GM12878 (cell line): Measurements from ENCODE around the gene FNTB. TPM values are rescaled to one million over a fixed set of nuclear protein-coding genes. Genes with fewer than 3 reads are reported as not detected.

Experiments
- ATAC-seq: fragments of 200-7000 bp; cut with Tn5 transposase; 3 replicates; pipeline ENCODE4 v1.9.1; 2020; ENCODE audit warnings: mild to moderate bottlenecking, moderate library complexity
- BruUV-seq: library from RNA; stranded (reverse); fragments of 400-500 nt; replicated peaks from 2 replicates; lab custom pipeline; 2021; lab: Mats Ljungman, UMichigan
- CTCF ChIA-PET: fragments of 300-600 bp; sonication (Branson Sonifier 250); formaldehyde crosslinking; extraction: SDS; loops from one replicate; lab custom pipeline; 2021; ENCODE audit warnings: inconsistent platforms; lab: Yijun Ruan, JAX
- POLR2A ChIA-PET: fragments of 350-600 bp; formaldehyde crosslinking; extraction: SDS; loops from one replicate; lab custom pipeline; 2021; ENCODE audit warnings: inconsistent platforms; lab: Charles Lee
- RAD21 ChIA-PET: fragments of 300-600 bp; sonication (Branson Sonifier 250); formaldehyde crosslinking; loops from one replicate; lab custom pipeline; 2023; ENCODE audit warnings: antibody characterized with exemption; ENCODE audit not compliant: unreplicated experiment; lab: Charles Lee
- SMC1A ChIA-PET: fragments of 300-600 bp; sonication (Branson Sonifier 250); formaldehyde crosslinking; loops from one replicate; lab custom pipeline; 2023; ENCODE audit not compliant: unreplicated experiment, uncharacterized antibody; lab: Charles Lee
- DNase-seq: peaks from one replicate; pipeline ENCODE4 v3.0.0-alpha.2; 2011; ENCODE audit warnings: low read depth, low spot score
- FAIRE-seq: peaks from 3 replicates; lab custom pipeline; 2011; peaks lifted over from hg19 to GRCh38; lab: Jason Lieb, UNC
- H2AFZ ChIP-seq: 2 replicates; pipeline ENCODE4 v1.6.0; 2011; ENCODE audit warnings: low read depth, low read length, control low read depth; ENCODE audit not compliant: control insufficient read depth
- H3K27ac ChIP-seq: 2 replicates; pipeline ENCODE4 v1.5.1; 2011; ENCODE audit warnings: control low read depth; ENCODE audit not compliant: control insufficient read depth, insufficient read depth
- H3K27me3 ChIP-seq, 2 experiments: replicated peaks in 1 of 2; 2 replicates each; pipeline versions ENCODE4 v1.6.0 to v1.6.1; 2011; ENCODE audit warnings: low read length in 1 of 2; ENCODE audit not compliant: control insufficient read depth in 2 of 2, insufficient read depth in 2 of 2
- H3K36me3 ChIP-seq, 2 experiments: 2 replicates each; pipeline ENCODE4 v1.5.1; 2011; ENCODE audit warnings: low read length in 1 of 2; ENCODE audit not compliant: control insufficient read depth in 2 of 2, insufficient read depth in 2 of 2
- H3K4me1 ChIP-seq: 2 replicates; pipeline ENCODE4 v1.6.1; 2011; ENCODE audit warnings: mild to moderate bottlenecking, low read length, moderate library complexity, mixed read lengths; ENCODE audit not compliant: control insufficient read depth, insufficient read depth
- H3K4me2 ChIP-seq: 2 replicates; pipeline ENCODE4 v1.6.0; 2011; ENCODE audit warnings: control low read depth; ENCODE audit not compliant: control insufficient read depth, insufficient read depth
- H3K4me3 ChIP-seq: fragments of 200-600 bp; sonication (generic); 2 replicates; pipeline ENCODE4 v1.5.1; 2016
- H3K79me2 ChIP-seq: 2 replicates; pipeline ENCODE4 v1.6.0; 2011; ENCODE audit warnings: low read length; ENCODE audit not compliant: control insufficient read depth, insufficient read depth
- H3K9ac ChIP-seq: 2 replicates; pipeline ENCODE4 v1.8.0; 2011; ENCODE audit warnings: low read length, control low read depth, mixed read lengths; ENCODE audit not compliant: control insufficient read depth, insufficient read depth
- H3K9me3 ChIP-seq: replicated peaks from 3 replicates; pipeline ENCODE4 v1.5.1; 2011; ENCODE audit warnings: mild to moderate bottlenecking, low read length; ENCODE audit not compliant: control insufficient read depth, insufficient read depth
- H4K20me1 ChIP-seq: 2 replicates; pipeline ENCODE4 v1.6.0; 2011; ENCODE audit not compliant: control insufficient read depth, insufficient read depth
- CBX3 ChIP-seq: fragments of 200-600 bp; sonication (generic); IDR thresholded peaks from 2 replicates; pipeline ENCODE4 v1.6.1; 2016; ENCODE audit warnings: low read depth, borderline replicate concordance
- CREB1 ChIP-seq: IDR thresholded peaks from 2 replicates; pipeline ENCODE4 v1.6.1; 2012; ENCODE audit warnings: low read depth, mild to moderate bottlenecking, inconsistent platforms
- POLR2A ChIP-seq: IDR thresholded peaks from 2 replicates; pipeline ENCODE4 v1.6.1; 2011; ENCODE audit warnings: low read depth, mild to moderate bottlenecking, low read length
- RFX5 ChIP-seq: IDR thresholded peaks from 2 replicates; pipeline ENCODE4 v1.6.1; 2011; ENCODE audit warnings: low read depth, low read length, improper control_type of control experiment
- SREBF2 ChIP-seq: IDR thresholded peaks from 2 replicates; pipeline ENCODE4 v1.6.1; 2012; ENCODE audit warnings: mild to moderate bottlenecking, low read length
- TCF3 ChIP-seq: IDR thresholded peaks from 2 replicates; pipeline ENCODE4 v1.6.1; 2012; ENCODE audit warnings: low read depth, mild to moderate bottlenecking, low read length, borderline replicate concordance; ENCODE audit not compliant: insufficient read depth
- YBX1 ChIP-seq: fragments of 450-650 bp; IDR thresholded peaks from 2 replicates; pipeline ENCODE4 v1.6.1; 2016; ENCODE audit warnings: antibody characterized with exemption
- YY1 ChIP-seq: IDR thresholded peaks from 2 replicates; pipeline ENCODE4 v1.6.1; 2011; ENCODE audit warnings: low read depth, mild to moderate bottlenecking, low read length
- ZNF274 ChIP-seq: IDR thresholded peaks from one replicate; pipeline ENCODE4 v1.8.0; 2011; ENCODE audit not compliant: insufficient read length, insufficient read depth
- WGBS: methylation state at CpG from one replicate; pipeline ENCODE4 v1.1.6; 2016; ENCODE audit warnings: low lambda C conversion rate; ENCODE audit not compliant: insufficient replicate concordance, insufficient coverage; ENCODE audit errors: missing lambda C conversion rate; 5-methylcytosine and 5-hydroxymethylcytosine counted together
- in situ Hi-C: fragments of 300-500 bp; cut with MboI; formaldehyde crosslinking; loops from 9 replicates; pipeline ENCODE4 v1.14.3; 2018; ENCODE audit warnings: mixed read lengths
- intact Hi-C: fragments of 100-400 bp; cut with micrococcal nuclease; formaldehyde crosslinking; loops from one replicate; pipeline ENCODE4 v1.14.2; 2022; ENCODE audit not compliant: unreplicated experiment
- polyA plus RNA-seq, 11 experiments: library from polyadenylated mRNA; depleted of rRNA in 4 of 11; unstranded in 6 of 11; stranded (reverse) in 5 of 11; fragments of >200 nt; fragmentation: Nextera tagmentation in 4 of 11; fragmentation: Illumina TruSeq in 1 of 11; extraction: Ambion mirVana in 4 of 11; extraction: Trizol in 1 of 11; gene quantifications; 1 replicate in 1 of 11; 2 replicates in 10 of 11; pipeline versions ENCODE4 v1.2.1 to v1.2.3, GENCODE V29; 2011 to 2016; ENCODE audit warnings: inconsistent platforms in 2 of 11, missing spikeins in 2 of 11, low read depth in 1 of 11
- total RNA-seq, 4 experiments: library from RNA; depleted of rRNA in 3 of 4; stranded (reverse); fragments of >200 nt in 3 of 4; fragmentation: Illumina TruSeq in 1 of 4; extraction: Trizol in 1 of 4; gene quantifications; 2 replicates each; pipeline versions ENCODE4 v1.2.1 to v1.2.3, GENCODE V29; 2013 to 2021

FNTB gene
- total and polyA plus RNA-seq, 10 of the 15 experiments (the other 5 are each of a cell fraction or from before 2014, with no cell fraction given): 10.4 to 25.1 (median 16.7) TPM

DNA sequence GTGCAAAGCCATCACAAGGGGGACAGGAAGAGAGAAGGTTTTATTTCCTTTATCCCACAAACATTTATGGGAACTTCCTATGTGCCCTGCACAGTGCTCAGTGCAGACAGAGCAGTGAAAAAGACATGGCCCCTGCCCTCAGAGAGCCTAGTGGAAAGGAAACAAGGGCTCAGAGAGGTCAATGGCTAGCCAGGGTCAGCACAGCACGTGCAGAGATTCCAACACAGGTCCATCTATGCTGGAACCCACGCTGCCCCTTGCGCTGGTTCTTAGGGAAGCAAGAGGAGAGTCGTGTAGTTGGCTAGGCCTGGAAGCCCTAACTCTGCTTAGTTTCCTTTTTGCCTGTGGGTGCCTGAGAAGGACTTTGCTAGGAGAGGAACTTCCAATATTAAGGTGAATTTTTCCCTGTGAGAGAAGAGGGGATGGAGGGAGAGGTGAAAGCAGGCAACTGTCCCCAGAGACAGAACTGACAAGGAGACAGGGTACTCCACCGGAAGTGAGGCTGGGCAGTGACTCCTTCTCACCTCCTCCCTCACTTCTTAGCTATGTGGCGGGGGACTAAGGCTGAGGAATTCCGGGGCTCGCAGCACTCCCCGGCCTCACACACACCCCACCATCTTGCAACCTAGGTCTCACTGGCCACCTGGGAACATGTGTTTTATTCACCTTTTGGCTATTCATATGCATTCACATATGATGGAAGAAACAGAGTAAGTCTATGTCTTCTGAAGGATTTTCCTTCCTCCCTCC is 32.0 kb upstream of the FNTB start:
- intact Hi-C loops: no loop called here
- in situ Hi-C loops: no loop called here
- SMC1A ChIA-PET: interaction anchor here (1.2 kb wide), 1 partner anchor 11 kb away, joined by 6 read pairs; no protein-coding TSS in a partner anchor
- H3K27me3 ChIP-seq: no peaks in the 10 kb centered on the region
- no peak overlapping the region for H3K27ac ChIP-seq
- H3K36me3 ChIP-seq: no peaks in the 10 kb centered on the region
- ATAC-seq (no peak), DNase-seq (no peak)
- RAD21 ChIA-PET: interaction anchor here (1.8 kb wide), 1 partner anchor 32 kb away, joined by 6 read pairs; the partner anchor contains the start of gene FNTB
- H3K79me2 ChIP-seq: no peaks in the 10 kb centered on the region
- CTCF ChIA-PET: no interaction called here
- H2AFZ ChIP-seq: no peak overlapping the region
- H3K4me2 ChIP-seq: no peak overlapping the region
- no peaks in the 10 kb centered on the region for H3K9me3 ChIP-seq
- no peak overlapping the region for H3K9ac ChIP-seq
- H3K4me3 ChIP-seq: no peak overlapping the region
- peaks cover 19% of the 10 kb centered on the region for H3K4me1 ChIP-seq
- 83% methylated on average over 9 of the region's 9 CpGs for WGBS
- no peaks in the 10 kb centered on the region for H4K20me1 ChIP-seq
- TF ChIP-seq TCF3 (no peak), YBX1 (no peak), POLR2A (no peak), YY1 (no peak)
- TF ChIP-seq, all 136 proteins: peak for 0
- FAIRE-seq: no peak
- POLR2A ChIA-PET: no interaction called here
- no TSS peak for BruUV-seq

DNA sequence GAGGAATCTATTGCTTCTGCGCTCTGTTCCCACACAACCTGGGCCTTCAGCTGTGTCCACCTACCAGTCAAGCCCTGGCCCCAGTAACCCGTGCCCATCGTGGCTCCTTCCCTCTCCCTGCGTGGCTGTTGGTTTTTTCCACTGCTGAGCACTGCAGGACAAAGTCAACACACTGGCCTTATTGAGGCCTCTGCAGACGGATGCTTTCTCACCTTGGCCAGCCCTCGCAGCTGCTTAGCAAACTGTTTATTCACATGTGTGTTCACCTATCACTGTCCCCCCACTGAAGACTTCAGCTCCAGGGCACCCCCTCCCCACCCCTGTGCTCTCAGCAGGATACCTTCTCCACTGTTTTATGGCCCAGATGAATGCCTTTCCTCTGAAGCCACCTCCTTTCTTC is 31.4 kb upstream of the FNTB start:
- no peaks in the 10 kb centered on the region for H3K27me3 ChIP-seq
- H3K4me2 ChIP-seq: no peak overlapping the region
- no TSS peak for BruUV-seq
- H3K36me3 ChIP-seq: no peaks in the 10 kb centered on the region
- peaks cover 19% of the 10 kb centered on the region for H3K4me1 ChIP-seq
- in situ Hi-C loops (no loop called here), intact Hi-C loops (no loop called here)
- no peak overlapping the region for H2AFZ ChIP-seq
- SMC1A ChIA-PET: interaction anchor here (1.7 kb wide), 1 partner anchor 11 kb away, joined by 6 read pairs; no protein-coding TSS in a partner anchor
- H4K20me1 ChIP-seq: no peaks in the 10 kb centered on the region
- DNase-seq (no peak), FAIRE-seq (no peak)
- RAD21 ChIA-PET: no interaction called here
- CTCF ChIA-PET: no interaction called here
- no peak overlapping the region for H3K4me3 ChIP-seq
- TF ChIP-seq ZNF274 (no peak), CBX3 (no peak), SREBF2 (no peak), CREB1 (no peak), RFX5 (no peak)
- TF ChIP-seq, all 136 proteins: peak for 0
- no peaks in the 10 kb centered on the region for H3K9me3 ChIP-seq
- no peaks in the 10 kb centered on the region for H3K79me2 ChIP-seq
- no peak overlapping the region for H3K27ac ChIP-seq
- no peak overlapping the region for H3K9ac ChIP-seq
- POLR2A ChIA-PET: no interaction called here
- ATAC-seq: no peak
- WGBS: 98% methylated on average over 6 of the region's 6 CpGs
